ENCODE data around the gene SLC6A18. TPM values are rescaled to one million over a fixed set of nuclear protein-coding genes. Genes with fewer than 3 reads are reported as not detected.

SLC6A18 gene
- total and polyA plus RNA-seq, 2 experiments from 2014 or later, result 0.35 TPM; not detected in 1

DNA sequence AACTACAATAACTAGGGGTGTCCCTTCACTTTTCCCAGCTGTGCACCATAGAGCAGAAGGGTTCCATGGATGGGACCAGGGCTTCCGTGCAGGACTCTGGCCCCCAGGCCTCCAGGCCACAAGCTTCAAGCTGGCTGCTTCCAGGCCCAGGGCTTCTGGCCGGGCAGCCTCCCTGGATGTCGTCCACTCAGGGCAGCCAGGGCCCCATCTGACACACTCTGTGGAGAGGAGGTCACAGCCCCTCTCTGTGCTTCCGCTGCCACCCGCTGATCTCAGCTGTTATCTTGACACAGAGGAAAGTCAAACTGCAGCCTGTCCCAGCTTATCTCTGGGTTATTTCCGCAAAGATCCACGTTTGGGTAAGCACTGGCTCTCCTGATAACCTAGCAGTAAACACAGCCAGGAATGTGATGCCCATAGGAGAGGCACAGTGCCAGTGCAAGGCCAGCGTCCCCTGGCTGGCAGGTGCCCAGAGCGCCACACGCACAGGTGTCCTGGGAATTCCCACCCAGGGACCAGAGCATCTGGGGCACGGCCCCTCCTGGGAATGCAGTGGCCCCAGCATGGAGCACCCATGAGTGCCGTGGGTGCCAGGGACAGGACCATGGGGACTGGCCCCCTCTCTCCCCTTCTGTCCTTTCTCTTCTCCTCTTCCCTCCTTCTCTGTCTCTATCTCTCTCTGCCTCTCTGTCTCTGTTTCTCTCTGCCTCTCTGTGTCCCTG lies 39.4 kb upstream of the SLC6A18 start:
- peak; percentile 68 for DNase-seq (ENCODE audit: low spot score)
- 36% methylated on average over 12 of the region's 12 CpGs for WGBS (ENCODE audit: low lambda C conversion rate, missing lambda C conversion rate)
- H3K79me2 ChIP-seq, result no peaks in the 10 kb centered on the region
- H3K36me3 ChIP-seq (replicated peaks; ENCODE audit: insufficient read depth, low read depth), result no peaks in the 10 kb centered on the region
- no peaks in the 10 kb centered on the region for H3K9me3 ChIP-seq (ENCODE audit: low read depth)
- TF ChIP-seq EZH2phosphoT487 (IDR thresholded peaks at IDR 0.05; ENCODE audit: low read depth, severe bottlenecking, unreplicated experiment), result no peak
- TF ChIP-seq, protein P1, sequence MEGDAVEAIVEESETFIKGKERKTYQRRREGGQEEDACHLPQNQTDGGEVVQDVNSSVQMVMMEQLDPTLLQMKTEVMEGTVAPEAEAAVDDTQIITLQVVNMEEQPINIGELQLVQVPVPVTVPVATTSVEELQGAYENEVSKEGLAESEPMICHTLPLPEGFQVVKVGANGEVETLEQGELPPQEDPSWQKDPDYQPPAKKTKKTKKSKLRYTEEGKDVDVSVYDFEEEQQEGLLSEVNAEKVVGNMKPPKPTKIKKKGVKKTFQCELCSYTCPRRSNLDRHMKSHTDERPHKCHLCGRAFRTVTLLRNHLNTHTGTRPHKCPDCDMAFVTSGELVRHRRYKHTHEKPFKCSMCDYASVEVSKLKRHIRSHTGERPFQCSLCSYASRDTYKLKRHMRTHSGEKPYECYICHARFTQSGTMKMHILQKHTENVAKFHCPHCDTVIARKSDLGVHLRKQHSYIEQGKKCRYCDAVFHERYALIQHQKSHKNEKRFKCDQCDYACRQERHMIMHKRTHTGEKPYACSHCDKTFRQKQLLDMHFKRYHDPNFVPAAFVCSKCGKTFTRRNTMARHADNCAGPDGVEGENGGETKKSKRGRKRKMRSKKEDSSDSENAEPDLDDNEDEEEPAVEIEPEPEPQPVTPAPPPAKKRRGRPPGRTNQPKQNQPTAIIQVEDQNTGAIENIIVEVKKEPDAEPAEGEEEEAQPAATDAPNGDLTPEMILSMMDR (IDR thresholded peaks at IDR 0.05; ENCODE audit: poor library complexity), result no peak
- TF ChIP-seq EZH2 (IDR thresholded peaks at IDR 0.05; ENCODE audit: borderline replicate concordance), result no peak
- peak overlapping the region; percentile 61 for H3K27ac ChIP-seq
- no peak overlapping the region for H2AFZ ChIP-seq
- no peaks in the 10 kb centered on the region for H3K9me2 ChIP-seq (replicated peaks; ENCODE audit: insufficient read depth)
- peaks cover 50% of the 10 kb centered on the region for H3K4me1 ChIP-seq (ENCODE audit: insufficient read depth)
- H3K4me2 ChIP-seq, result peak overlapping the region; percentile 42
- no peaks in the 10 kb centered on the region for H3K27me3 ChIP-seq
- no peaks in the 10 kb centered on the region for H4K20me1 ChIP-seq (ENCODE audit: insufficient read depth, poor library complexity, severe bottlenecking)
- no peak overlapping the region for H3K4me3 ChIP-seq

DNA sequence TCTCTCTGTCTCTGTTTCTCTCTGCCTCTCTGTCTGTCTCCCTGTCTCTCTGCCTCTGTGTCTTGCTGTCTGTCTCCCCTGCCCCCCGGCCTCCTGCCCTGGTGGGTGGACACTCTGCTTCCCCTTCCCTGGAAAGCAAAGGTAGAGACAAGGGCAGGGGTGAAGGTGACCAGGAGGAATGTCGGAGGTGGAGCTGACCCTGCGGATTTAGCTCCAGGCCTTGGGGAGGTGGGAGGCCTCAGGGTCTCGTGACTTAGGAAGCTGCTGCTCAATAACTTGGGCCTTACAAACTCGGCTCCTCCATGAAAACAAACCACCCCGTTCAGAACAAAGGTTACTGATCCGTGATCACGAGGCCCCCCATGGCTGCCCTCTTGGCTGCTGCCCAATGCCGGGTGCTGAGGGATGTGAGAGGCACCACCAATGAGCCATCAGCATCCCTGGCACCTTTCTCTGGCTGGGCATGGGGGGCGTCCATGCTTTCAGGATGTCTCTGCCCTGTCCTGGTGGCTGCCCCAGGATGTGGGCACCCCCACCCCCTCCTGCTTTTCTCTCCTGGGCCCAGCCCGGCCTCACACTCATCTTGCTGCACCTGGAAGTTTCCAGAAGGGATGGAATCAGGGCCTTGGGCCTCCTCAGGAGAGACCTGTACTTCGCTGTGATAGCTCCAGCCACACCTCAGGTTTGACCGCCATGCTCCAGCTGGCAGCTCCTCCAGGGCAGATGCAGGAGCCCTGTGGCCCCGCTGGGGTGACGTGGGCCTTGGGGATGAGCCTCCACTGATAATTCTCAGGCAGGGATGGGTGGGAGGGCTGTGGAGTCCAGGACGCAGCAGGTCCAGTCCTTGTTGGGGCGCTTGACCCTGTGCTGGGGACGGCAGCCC lies 38.6 kb upstream of the SLC6A18 start:
- Histone ChIP-seq H3K9me3 (ENCODE audit: low read depth) (no peaks in the 10 kb centered on the region), H3K36me3 (replicated peaks; ENCODE audit: insufficient read depth, low read depth) (no peaks in the 10 kb centered on the region), H4K20me1 (ENCODE audit: insufficient read depth, poor library complexity, severe bottlenecking) (no peaks in the 10 kb centered on the region), H3K9me2 (replicated peaks; ENCODE audit: insufficient read depth) (no peaks in the 10 kb centered on the region), H3K27me3 (no peaks in the 10 kb centered on the region), H2AFZ (no peak overlapping the region), H3K4me3 (no peak overlapping the region), H3K4me2 (peak overlapping the region; percentile 42), H3K79me2 (no peaks in the 10 kb centered on the region), H3K27ac (peak overlapping the region; percentile 61), H3K4me1 (ENCODE audit: insufficient read depth) (peaks cover 45% of the 10 kb centered on the region)
- 74% methylated on average over 17 of the region's 18 CpGs for WGBS (ENCODE audit: low lambda C conversion rate, missing lambda C conversion rate)
- TF ChIP-seq, protein P1 (IDR thresholded peaks at IDR 0.05; ENCODE audit: poor library complexity), result no peak
- TF ChIP-seq EZH2 (IDR thresholded peaks at IDR 0.05; ENCODE audit: borderline replicate concordance) (no peak), EZH2phosphoT487 (IDR thresholded peaks at IDR 0.05; ENCODE audit: low read depth, severe bottlenecking, unreplicated experiment) (no peak)
- DNase-seq (ENCODE audit: low spot score), result no peak

DNA sequence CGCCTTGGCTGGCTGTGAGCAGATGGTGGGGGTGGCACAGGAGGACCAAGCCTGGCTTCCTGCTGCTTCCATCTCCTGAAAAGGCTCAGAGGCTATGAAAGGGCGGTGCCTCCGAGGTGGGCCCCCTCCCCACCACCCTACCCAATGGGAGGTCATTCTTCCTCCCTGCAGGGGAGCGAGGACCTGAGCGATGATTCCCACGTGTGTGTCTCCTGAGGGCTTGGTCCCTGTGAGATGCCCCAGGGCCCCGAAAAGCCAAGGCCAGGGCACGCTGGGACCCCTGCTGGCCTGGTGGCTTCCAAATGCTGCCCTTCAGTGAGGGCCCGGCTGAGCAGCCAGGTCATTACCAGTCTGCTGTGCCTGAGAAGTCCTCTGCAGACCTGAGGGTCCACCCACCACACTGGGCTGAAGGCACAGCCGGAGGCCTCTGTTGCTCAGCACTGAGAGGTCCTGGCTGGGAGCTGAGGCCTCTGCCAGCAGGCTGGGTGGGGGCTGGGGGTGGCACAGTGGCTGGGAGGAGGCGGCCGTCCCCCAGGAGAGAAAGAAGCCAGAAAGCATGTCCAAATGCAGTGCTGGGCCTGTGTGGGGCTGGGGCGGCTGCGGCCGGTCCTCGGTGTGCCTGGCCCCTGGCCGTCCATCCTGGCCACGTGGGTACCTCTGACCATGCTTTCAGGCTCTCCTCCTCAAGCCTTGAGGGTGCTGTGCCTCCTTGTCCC lies 37.8 kb upstream of the SLC6A18 start:
- no peak for DNase-seq (ENCODE audit: low spot score)
- Histone ChIP-seq H3K36me3 (replicated peaks; ENCODE audit: insufficient read depth, low read depth) (no peaks in the 10 kb centered on the region), H3K9me2 (replicated peaks; ENCODE audit: insufficient read depth) (no peaks in the 10 kb centered on the region), H3K79me2 (no peaks in the 10 kb centered on the region), H3K27ac (no peak overlapping the region), H3K4me1 (ENCODE audit: insufficient read depth) (peaks cover 39% of the 10 kb centered on the region), H4K20me1 (ENCODE audit: insufficient read depth, poor library complexity, severe bottlenecking) (no peaks in the 10 kb centered on the region), H2AFZ (no peak overlapping the region), H3K9me3 (ENCODE audit: low read depth) (no peaks in the 10 kb centered on the region), H3K27me3 (no peaks in the 10 kb centered on the region), H3K4me2 (no peak overlapping the region), H3K4me3 (no peak overlapping the region)
- TF ChIP-seq EZH2phosphoT487 (IDR thresholded peaks at IDR 0.05; ENCODE audit: low read depth, severe bottlenecking, unreplicated experiment) (no peak), EZH2 (IDR thresholded peaks at IDR 0.05; ENCODE audit: borderline replicate concordance) (no peak)
- TF ChIP-seq, protein P1 (IDR thresholded peaks at IDR 0.05; ENCODE audit: poor library complexity), result no peak
- WGBS (ENCODE audit: low lambda C conversion rate, missing lambda C conversion rate), result 91% methylated on average over 18 of the region's 18 CpGs

Data from hepatocyte (in vitro differentiated cells).